Neuron (in vitro differentiated cells): ENCODE results near the gene SPRR5.

Experiments used
- H2AFZ ChIP-seq: one replicate; pipeline ENCODE4 v1.6.1; 2013; ENCODE audit warnings: low read depth, mild to moderate bottlenecking, inconsistent platforms, low read length, moderate library complexity
- H3K27me3 ChIP-seq: one replicate; pipeline ENCODE4 v1.6.1; 2013; ENCODE audit warnings: low read length; ENCODE audit not compliant: insufficient read depth
- H3K36me3 ChIP-seq: one replicate; pipeline ENCODE4 v1.6.1; 2013; ENCODE audit warnings: low read length; ENCODE audit not compliant: insufficient read depth
- H3K4me1 ChIP-seq: one replicate; pipeline ENCODE4 v1.6.1; 2013; ENCODE audit warnings: low read length; ENCODE audit not compliant: insufficient read depth
- H3K4me3 ChIP-seq: 2 replicates; pipeline ENCODE4 v1.5.1; 2013; ENCODE audit warnings: mild to moderate bottlenecking, low read length, moderate library complexity
- H3K9me3 ChIP-seq: one replicate; pipeline ENCODE4 v1.6.1; 2013; ENCODE audit warnings: low read length

SPRR5 gene

DNA sequence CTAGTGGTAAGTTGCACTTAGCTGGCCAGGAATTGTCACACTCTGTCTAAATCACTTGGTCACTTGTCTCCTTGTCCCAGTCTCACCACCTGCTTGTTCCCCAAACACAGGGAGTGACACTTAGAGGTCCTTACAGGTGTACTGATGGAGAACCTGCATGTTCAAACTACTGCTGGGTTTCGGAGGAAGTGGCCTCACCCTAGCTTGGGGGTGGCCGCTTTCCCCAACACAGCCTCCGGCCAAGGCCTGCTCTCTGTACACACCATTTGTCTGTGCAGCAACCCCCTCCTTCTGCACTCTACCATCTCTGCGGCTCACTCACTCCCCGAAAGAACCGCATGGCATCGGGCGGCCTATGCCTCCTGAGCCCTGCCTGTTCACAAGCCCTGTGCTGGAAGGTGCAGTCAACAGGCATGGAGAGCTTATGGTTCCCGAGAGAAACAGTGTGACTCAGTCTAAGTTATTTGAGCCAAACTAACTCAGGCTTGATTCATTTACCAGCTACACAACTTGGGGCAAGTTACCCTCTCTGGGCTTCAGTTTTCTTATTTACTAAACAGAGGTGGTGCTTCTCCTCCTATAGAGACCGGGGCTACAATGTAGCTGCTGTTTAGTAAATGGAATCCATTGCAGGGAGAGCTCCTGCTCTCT is 12.9 kb downstream of the SPRR5 start:
- H3K4me3 ChIP-seq = no peak overlapping the region
- no peaks in the 10 kb centered on the region for H3K4me1 ChIP-seq
- H3K9me3 ChIP-seq = no peaks in the 10 kb centered on the region
- H3K36me3 ChIP-seq = no peaks in the 10 kb centered on the region
- H3K27me3 ChIP-seq = peaks cover 3% of the 10 kb centered on the region
- H2AFZ ChIP-seq = no peak overlapping the region

DNA sequence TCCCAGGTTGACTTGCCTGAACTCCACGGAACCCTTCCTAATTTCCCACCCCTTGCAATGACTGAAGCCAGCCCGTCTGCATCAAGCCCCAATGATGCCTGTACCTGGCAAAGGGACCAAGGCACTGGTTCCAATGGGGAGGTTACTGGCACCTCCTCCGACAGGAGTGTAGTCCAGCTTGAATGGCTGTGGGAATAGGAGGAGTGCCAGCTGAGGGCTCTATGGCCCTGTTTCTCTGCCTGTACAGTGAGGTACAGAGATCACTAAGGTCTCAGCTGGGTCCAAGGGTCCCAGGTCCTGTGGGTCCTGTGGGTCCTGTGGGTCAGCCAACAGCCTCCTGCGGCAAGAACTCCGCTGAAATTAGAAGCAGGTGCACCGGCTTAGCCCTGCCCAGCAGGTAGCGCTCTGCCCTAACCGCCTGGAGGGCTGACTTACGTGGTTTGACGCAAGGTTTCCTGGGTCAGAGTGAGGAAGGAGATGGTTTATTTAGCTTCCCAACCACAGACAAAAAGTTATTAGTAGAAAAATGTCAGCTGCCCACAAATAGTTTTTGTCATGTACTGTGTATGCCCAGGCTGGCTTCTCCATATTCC is 13.5 kb downstream of the SPRR5 start:
- Histone ChIP-seq H3K36me3 (no peaks in the 10 kb centered on the region), H3K4me3 (no peak overlapping the region), H3K4me1 (no peaks in the 10 kb centered on the region), H3K27me3 (peaks cover 4% of the 10 kb centered on the region), H2AFZ (no peak overlapping the region), H3K9me3 (no peaks in the 10 kb centered on the region)

GRCh38 chr1:152961226-152961891 is 14.4 kb downstream of the SPRR5 start:
- Histone ChIP-seq H2AFZ (no peak overlapping the region), H3K9me3 (no peaks in the 10 kb centered on the region), H3K36me3 (no peaks in the 10 kb centered on the region), H3K4me3 (no peak overlapping the region), H3K27me3 (peaks cover 6% of the 10 kb centered on the region), H3K4me1 (no peaks in the 10 kb centered on the region)

- no peak overlapping the region for H3K4me3 ChIP-seq
- no peak overlapping the region for H2AFZ ChIP-seq
- H3K4me1 ChIP-seq = no peaks in the 10 kb centered on the region
- peaks cover 6% of the 10 kb centered on the region for H3K27me3 ChIP-seq
- H3K36me3 ChIP-seq = no peaks in the 10 kb centered on the region
- H3K9me3 ChIP-seq = no peaks in the 10 kb centered on the region
Measured at GRCh38 chr1:152962876-152963415, 15.9 kb downstream of the SPRR5 start.

DNA sequence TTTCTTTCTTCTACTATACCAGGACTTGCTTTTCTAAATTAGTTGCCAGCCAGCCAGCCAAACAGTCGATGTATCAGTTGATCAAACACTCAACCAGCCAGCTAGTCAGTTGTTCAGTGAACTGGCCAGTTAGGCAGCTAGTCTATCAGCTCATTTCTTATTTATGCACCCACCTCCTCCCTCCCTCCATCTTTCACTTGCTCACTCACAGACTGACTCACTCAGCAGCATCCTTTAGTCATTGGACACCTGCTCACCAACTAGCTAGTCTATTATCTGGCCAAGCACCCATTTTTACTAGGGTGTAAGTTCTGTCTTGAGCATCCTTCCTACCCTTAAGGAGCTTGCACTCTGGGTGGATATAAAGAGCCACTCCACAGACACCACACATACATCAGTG is 17.5 kb downstream of the SPRR5 start:
- Histone ChIP-seq H3K9me3 (no peaks in the 10 kb centered on the region), H3K36me3 (no peaks in the 10 kb centered on the region), H3K4me3 (no peak overlapping the region), H2AFZ (no peak overlapping the region), H3K27me3 (peaks cover 9% of the 10 kb centered on the region), H3K4me1 (no peaks in the 10 kb centered on the region)

GRCh38 chr1:152965853-152966252 is 18.8 kb downstream of the SPRR5 start:
- Histone ChIP-seq H2AFZ (no peak overlapping the region), H3K9me3 (no peaks in the 10 kb centered on the region), H3K36me3 (no peaks in the 10 kb centered on the region), H3K27me3 (peaks cover 6% of the 10 kb centered on the region), H3K4me1 (no peaks in the 10 kb centered on the region), H3K4me3 (no peak overlapping the region)

DNA sequence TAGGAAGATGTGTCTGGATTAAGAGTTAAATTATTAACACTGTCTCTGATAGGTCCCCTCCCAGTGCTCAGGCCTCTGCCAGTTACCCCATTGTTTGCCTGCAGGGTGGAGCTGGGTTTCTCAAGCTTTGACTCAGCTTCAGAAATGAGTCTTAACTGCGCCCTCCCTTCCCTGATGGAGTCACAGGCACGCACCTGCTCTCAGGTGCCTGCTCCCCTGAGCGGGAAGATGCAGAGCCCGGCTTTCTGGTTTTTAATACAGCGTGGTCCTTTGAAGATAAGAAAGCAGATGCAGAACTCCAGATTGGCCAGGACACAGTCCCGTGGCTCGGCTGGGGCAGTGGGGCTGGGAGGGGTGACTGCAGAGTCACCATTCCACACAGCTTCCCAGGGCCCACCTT is 20.2 kb downstream of the SPRR5 start:
- H3K4me1 ChIP-seq = no peaks in the 10 kb centered on the region
- peaks cover 6% of the 10 kb centered on the region for H3K27me3 ChIP-seq
- H2AFZ ChIP-seq = no peak overlapping the region
- no peaks in the 10 kb centered on the region for H3K9me3 ChIP-seq
- no peak overlapping the region for H3K4me3 ChIP-seq
- no peaks in the 10 kb centered on the region for H3K36me3 ChIP-seq

GRCh38 chr1:152968248-152968647 is 21.2 kb downstream of the SPRR5 start:
- Histone ChIP-seq H2AFZ (no peak overlapping the region), H3K9me3 (no peaks in the 10 kb centered on the region), H3K27me3 (peaks cover 6% of the 10 kb centered on the region), H3K36me3 (no peaks in the 10 kb centered on the region), H3K4me3 (no peak overlapping the region), H3K4me1 (no peaks in the 10 kb centered on the region)

- Histone ChIP-seq H3K36me3 (no peaks in the 10 kb centered on the region), H3K9me3 (no peaks in the 10 kb centered on the region), H3K27me3 (peaks cover 6% of the 10 kb centered on the region), H3K4me1 (no peaks in the 10 kb centered on the region), H2AFZ (no peak overlapping the region), H3K4me3 (no peak overlapping the region)
Measured at GRCh38 chr1:152969036-152969435, 22.0 kb downstream of the SPRR5 start.

DNA sequence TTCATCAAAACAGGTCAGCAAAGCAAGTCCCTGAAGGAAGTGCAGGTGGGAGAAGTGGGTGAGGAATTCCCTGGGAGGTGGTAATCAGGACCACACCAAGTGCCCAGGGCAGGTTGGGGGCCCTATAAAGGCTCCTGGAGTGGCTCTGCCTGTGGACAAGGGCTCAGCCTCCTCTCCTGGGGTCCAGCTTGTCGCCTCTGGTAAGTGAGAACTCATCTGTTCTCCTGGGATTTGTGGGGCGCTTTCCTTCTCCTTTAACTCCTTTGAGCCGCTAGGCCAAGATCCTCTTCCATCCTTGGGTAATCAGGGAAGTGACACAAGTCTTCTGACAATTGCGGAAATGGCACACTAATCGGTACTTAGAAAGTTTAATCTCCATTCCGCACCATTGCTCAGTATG is 23.5 kb downstream of the SPRR5 start, which contains the start of gene SPRR4:
Gene SPRR4 (plus strand): TSS at position 154 of the 400 bp plus-strand sequence. CDS start 1,243 bp downstream, outside the sequence.
- no peak within 1 kb of the TSS for H2AFZ ChIP-seq
- peaks cover 5% of the 10 kb centered on the region for H3K27me3 ChIP-seq
- H3K4me3 ChIP-seq = no peak within 1 kb of the TSS
- H3K36me3 ChIP-seq = no peaks in the 10 kb centered on the region
- no peaks in the 10 kb centered on the region for H3K9me3 ChIP-seq
- no peaks in the 10 kb centered on the region for H3K4me1 ChIP-seq

DNA sequence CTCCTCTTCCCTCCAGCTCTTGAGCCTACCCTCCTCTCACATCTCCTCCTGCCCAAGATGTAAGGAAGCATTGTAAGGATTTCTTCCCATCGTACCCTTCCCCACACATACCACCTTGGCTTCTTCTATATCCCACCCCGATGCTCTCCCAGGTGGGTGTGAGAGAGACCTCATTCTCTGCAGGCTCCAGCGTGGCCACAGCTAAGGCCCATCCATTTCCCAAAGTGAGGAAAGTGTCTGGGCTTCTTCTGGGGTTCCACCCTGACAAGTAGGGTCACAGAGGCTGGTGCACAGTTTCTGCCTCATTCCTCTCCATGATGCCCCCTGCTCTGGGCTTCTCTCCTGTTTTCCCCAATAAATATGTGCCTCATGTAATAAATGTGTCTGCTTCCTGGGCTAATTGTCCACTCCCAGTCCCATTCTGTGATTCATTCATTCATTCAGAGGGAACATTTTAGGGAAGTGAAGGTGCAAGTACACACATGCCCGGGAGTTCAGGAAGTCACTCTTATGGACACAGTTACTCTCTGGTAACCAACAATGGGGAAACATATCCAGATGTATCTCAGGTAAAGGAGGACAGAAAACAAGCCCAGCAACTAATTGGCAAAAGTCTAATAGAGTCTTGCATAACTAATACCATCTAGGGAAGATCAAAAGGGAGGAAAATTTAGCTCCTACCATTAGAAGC is 25.3 kb downstream of the SPRR5 start:
- Histone ChIP-seq H2AFZ (no peak overlapping the region), H3K9me3 (no peaks in the 10 kb centered on the region)

GRCh38 chr1:152976688-152977087 is 29.7 kb downstream of the SPRR5 start:
- Histone ChIP-seq H3K9me3 (no peaks in the 10 kb centered on the region), H3K36me3 (no peaks in the 10 kb centered on the region), H2AFZ (no peak overlapping the region), H3K4me3 (no peak overlapping the region), H3K27me3 (no peaks in the 10 kb centered on the region), H3K4me1 (no peaks in the 10 kb centered on the region)

More for the DNA sequence above, 25.3 kb downstream of the SPRR5 start:
- no peak overlapping the region for H3K4me3 ChIP-seq
- H3K36me3 ChIP-seq = no peaks in the 10 kb centered on the region
- H3K4me1 ChIP-seq = no peaks in the 10 kb centered on the region
- peaks cover 2% of the 10 kb centered on the region for H3K27me3 ChIP-seq

GRCh38 chr1:152977614-152978013 is 30.6 kb downstream of the SPRR5 start:
- no peak overlapping the region for H2AFZ ChIP-seq
- H3K4me1 ChIP-seq = no peaks in the 10 kb centered on the region
- no peak overlapping the region for H3K4me3 ChIP-seq
- H3K27me3 ChIP-seq = no peaks in the 10 kb centered on the region
- no peaks in the 10 kb centered on the region for H3K36me3 ChIP-seq
- H3K9me3 ChIP-seq = no peaks in the 10 kb centered on the region
